ENCODE results near the gene SEL1L2.
A peak's percentile ranks its signal among the peaks of the same experiment; 100 is the strongest.
"Not testable (repeated sequence)": the region's sequence is repeated elsewhere in the genome, so short reads cannot be mapped to it uniquely, and the experiment has no call there.

SEL1L2 gene

GRCh38 chr20:13990465-13990864 is at the start of gene SEL1L2:
Gene SEL1L2, minus strand, starts transcription at chr20:13990614. Its CDS starts 80 bp downstream, at chr20:13990534.
- no peak for DNase-seq (ENCODE audit: low read depth)

- DNase-seq (ENCODE audit: low read depth) = no peak
Measured at GRCh38 chr20:14036567-14036966, 46.2 kb upstream of the SEL1L2 start.

- no peak for DNase-seq (ENCODE audit: low read depth)
Measured at GRCh38 chr20:14033310-14033709, 42.9 kb upstream of the SEL1L2 start.

- no peak for DNase-seq (ENCODE audit: low read depth)
Measured at GRCh38 chr20:14030991-14031390, 40.6 kb upstream of the SEL1L2 start.

GRCh38 chr20:14012671-14013070 is 22.3 kb upstream of the SEL1L2 start:
- DNase-seq (ENCODE audit: low read depth) = no peak

GRCh38 chr20:14009208-14009607 is 18.8 kb upstream of the SEL1L2 start:
- no peak for DNase-seq (ENCODE audit: low read depth)

- DNase-seq (ENCODE audit: low read depth) = no peak
Measured at GRCh38 chr20:14005996-14006395, 15.6 kb upstream of the SEL1L2 start.

GRCh38 chr20:14000917-14001316 is 10.5 kb upstream of the SEL1L2 start:
- no peak for DNase-seq (ENCODE audit: low read depth)

- DNase-seq (ENCODE audit: low read depth) = no peak
Measured at GRCh38 chr20:13996265-13996664, 5.9 kb upstream of the SEL1L2 start.

- DNase-seq (ENCODE audit: low read depth) = no peak
Measured at GRCh38 chr20:13995841-13996240, 5.4 kb upstream of the SEL1L2 start.

- DNase-seq (ENCODE audit: low read depth) = peak; percentile 1
Measured at GRCh38 chr20:13995086-13995665, 4.8 kb upstream of the SEL1L2 start, which contains the start of gene MACROD2. Gene MACROD2, plus strand, starts transcription at chr20:13995516.

- DNase-seq (ENCODE audit: low read depth) = not testable (repeated sequence)
Measured at GRCh38 chr20:13991955-13992354, 1.5 kb upstream of the SEL1L2 start.

GRCh38 chr20:13991311-13991710 is 897 bp upstream of the SEL1L2 start:
- DNase-seq (ENCODE audit: low read depth) = no peak

- DNase-seq (ENCODE audit: low read depth) = no peak
Measured at GRCh38 chr20:13984211-13984610, 6.2 kb downstream of the SEL1L2 start.

GRCh38 chr20:13960525-13960924 is 29.9 kb downstream of the SEL1L2 start:
- no peak for DNase-seq (ENCODE audit: low read depth)

- no peak for DNase-seq (ENCODE audit: low read depth)
Measured at GRCh38 chr20:13960119-13960518, 30.3 kb downstream of the SEL1L2 start.

GRCh38 chr20:13953227-13953626 is 37.2 kb downstream of the SEL1L2 start:
- no peak for DNase-seq (ENCODE audit: low read depth)

GRCh38 chr20:13947719-13948118 is 42.7 kb downstream of the SEL1L2 start:
- DNase-seq (ENCODE audit: low read depth) = no peak

- no peak for DNase-seq (ENCODE audit: low read depth)
Measured at GRCh38 chr20:13941031-13941430, 49.4 kb downstream of the SEL1L2 start.

GRCh38 chr20:13936781-13937576 is 53.4 kb downstream of the SEL1L2 start:
- no peak for DNase-seq (ENCODE audit: low read depth)

- no peak for DNase-seq (ENCODE audit: low read depth)
Measured at GRCh38 chr20:13934992-13935894, 55.2 kb downstream of the SEL1L2 start.

- DNase-seq (ENCODE audit: low read depth) = no peak
Measured at GRCh38 chr20:13930281-13930680, 60.1 kb downstream of the SEL1L2 start.

- DNase-seq (ENCODE audit: low read depth) = no peak
Measured at GRCh38 chr20:13929836-13930235, 60.6 kb downstream of the SEL1L2 start.

All from stimulated activated CD8-positive, alpha-beta memory T cell treated with anti-CD3 and anti-CD28 coated beads, Interleukin-15, amount 100 ng/mL, for 1 hour (primary cell).